ENCODE data around the gene MAPRE2.
"Not testable (repeated sequence)": the region's sequence is repeated elsewhere in the genome, so short reads cannot be mapped to it uniquely, and the experiment has no call there.

The MAPRE2 gene

DNA sequence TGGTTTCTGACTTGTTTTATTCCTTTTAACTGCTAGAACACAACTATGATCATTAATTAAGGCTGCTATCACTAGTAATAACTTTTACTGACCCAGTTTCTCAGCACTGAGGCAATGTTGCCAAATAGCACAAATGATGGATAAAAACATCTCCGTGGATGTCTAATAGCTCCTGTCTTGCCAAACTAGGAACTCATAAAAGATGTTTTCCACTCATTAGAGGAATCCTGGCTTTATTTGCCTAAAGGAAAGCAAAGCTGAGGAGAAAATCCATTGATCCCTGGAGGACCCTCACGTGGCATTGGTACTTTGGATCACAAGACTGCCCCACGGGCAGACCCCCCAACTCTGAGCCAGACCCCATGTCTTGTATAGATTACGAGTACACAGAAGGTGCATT, 103.5 kb downstream of the MAPRE2 start:
- no peak for DNase-seq

DNA sequence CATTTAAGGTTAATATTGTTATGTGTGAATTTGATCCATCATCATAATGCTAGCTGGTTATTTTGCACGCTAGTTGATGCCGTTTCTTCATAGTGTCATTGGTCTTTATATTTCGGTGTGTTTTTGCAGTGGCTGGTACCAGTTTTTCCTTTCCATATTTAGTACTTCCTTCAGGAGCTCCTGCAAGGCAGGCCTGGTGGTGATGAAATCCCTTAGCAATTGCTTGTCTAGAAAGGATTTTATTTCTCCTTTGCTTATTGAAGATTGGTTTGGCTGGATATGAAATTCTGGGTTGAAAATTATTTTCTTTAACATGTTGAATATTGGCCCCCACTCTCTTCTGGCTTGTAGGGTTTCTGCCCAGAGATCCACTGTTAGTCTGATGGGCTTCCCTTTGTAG, 109.0 kb downstream of the MAPRE2 start:
- not testable (repeated sequence) for DNase-seq

DNA sequence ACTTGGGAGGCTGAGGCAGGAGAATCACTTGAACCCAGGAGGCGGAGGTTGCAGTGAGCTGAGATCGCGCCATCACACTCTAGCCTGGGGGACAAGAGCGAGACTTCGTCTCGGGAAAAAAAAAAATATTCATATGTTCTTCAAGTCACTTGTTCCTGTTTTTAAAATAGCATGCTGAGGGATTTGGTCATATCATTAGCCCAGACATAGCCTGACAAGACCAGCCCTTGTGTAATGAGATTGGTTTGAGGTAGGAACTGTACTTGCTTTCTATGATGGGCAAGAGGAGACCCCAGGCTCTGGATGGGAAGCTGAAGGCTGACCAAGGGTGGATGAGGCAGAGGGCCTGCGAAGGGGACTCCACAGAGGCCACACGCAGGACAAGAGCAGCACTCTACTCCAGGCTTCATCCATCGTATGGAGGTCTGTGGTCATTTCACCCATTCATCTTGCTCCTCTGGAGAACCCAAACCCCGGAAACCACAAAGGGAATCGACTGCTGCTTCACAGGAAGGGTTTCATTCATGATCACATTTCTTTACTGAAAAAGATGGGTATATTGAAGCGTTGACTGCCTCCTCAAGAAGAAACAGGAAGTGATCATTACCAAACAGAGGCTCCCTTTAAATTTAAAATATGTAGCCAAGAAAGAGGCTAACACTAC, 112.5 kb downstream of the MAPRE2 start:
- no peak for DNase-seq

DNA sequence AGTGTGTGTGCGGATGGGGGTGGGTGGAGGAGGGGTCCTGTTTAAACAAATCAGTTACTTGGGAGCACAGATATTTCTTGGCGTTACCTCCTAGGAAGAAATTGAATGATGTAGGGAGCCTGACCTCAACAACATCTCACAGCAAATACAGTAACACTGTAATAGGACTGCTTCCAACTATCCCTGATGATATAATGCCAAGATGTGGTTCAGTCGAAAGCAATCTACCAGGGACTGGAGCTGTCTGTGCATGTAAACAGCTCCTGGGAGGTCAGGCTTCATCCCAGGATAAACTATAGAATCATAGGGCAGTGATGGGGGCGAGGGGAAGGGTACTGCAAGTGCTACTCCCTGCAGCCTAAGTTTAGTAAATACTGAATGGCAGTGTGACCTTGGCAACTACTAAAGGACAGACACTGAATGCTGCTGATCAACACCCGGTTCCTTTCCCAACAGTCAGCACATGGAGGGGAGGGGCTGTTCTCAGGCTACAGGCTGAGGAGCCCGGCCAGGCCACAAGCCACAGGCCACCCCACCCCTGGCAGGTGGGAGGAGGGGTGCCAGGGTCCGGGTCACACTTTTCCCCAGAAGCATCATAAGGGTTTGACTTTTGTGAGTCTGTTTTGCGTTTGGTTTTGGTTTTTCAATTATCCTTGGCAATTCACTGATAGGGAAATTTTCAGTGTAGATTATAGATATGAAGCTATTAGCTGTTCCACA, 114.3 kb downstream of the MAPRE2 start:
- peak in 4 of 51 donors; percentile 16 to 29 (median 24) for DNase-seq

DNA sequence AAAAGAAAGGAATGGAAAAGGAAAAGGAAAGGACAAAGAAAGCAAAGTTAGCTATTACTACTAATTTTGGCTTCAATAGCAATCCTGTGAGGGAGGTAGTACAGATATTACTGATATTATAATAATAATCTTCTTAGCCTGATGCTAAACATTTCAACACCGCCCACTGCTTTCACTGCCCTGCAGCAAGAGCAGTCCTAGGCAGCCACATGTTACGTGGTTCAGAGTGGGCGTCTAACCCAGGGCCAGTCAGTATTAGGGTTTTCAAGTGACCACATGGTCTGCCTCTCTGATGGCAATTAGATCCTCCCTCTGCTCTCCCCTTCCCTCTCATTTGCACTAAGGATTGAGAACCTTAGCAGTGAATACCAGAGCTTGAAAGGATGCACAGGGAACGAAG, 116.0 kb downstream of the MAPRE2 start:
- no peak for DNase-seq

DNA sequence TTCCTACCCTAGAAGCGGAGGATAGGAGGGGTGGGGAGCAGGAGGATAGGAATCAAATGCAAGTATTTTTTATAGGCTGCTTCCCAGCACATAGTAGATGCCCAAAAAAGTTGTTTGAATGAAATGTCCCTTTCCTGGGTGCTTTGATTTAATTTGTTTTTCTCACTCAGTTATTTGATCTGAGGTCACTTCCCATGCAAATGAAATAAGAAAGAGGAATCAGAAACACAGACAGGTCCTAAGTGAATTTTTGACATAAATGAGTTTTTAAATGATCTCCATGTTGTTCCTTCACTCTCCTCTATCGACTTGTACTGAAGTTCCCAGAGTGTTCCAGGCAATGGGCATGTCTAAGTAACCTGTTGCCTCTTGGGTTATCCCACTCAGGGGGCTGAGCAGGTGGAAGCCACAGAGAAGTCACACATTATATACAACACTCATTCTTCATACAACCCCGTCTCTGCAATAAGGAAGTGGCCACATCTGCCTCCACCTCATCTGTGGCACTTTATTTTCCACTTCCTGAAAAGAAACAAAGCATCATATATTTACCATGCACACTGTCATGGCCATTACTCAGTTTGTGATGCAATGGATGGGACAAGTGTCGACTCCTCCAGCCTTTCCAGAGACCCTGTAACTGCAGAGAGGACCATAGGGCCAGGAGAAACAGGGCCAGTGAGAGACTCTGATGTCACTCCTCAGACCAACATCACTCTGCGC, 117.7 kb downstream of the MAPRE2 start:
- no peak for DNase-seq

DNA sequence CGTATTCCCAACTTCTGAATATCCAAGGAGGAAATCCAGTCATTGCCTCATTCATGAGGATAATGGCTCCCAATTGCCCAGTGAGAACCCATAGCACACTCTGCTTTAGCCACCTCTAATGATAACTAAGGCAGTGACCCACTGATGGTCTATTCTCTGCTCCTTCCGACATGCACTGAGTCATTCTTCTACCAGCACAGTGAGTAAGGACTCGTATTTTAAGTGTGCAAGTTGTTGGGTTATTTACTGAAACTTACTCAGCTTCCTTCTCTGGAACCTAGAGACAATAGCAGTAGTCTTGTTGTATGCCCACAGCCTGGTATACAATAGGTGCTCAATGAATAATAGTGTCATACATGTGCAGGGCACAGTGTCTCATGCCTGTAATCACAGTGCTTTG, 118.6 kb downstream of the MAPRE2 start:
- no peak for DNase-seq

DNA sequence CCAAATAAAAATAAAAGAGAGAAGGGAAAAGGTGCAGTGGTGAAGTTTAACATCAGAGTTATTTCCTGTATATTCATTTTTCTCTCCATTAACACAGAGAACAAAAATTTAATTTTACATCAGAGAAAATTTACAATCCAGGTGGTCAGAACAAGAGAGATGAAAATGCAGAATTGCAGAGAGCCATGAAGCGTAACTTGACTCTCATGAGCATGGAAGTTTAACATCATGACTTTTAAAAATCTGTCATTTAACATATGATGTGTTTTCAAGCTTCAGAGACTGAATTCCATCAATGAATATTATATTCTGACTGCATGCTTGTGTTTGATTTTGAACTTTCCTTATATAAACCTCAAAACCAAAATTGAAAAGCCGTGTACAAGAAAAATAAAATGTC, 120.3 kb downstream of the MAPRE2 start:
- no peak for DNase-seq

DNA sequence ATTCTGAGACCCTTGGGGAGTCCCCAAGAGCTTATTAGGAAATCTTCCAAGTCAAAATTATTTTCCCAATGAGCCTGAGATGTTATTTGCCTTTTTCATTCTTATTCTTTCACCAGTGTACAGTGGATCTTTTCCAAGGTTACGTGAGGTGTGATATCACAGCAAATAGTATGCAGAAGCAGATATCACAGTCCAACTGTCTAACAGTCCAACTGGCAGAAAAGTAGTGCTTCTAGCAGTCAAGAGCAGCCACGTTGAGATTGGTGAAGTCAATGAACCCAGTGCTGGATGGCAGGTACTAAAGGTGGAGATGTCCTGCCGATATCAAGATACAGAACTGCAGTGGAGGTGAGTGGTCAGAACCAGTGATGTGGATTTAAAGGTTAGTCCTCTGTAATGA, 120.7 kb downstream of the MAPRE2 start:
- no peak for DNase-seq

DNA sequence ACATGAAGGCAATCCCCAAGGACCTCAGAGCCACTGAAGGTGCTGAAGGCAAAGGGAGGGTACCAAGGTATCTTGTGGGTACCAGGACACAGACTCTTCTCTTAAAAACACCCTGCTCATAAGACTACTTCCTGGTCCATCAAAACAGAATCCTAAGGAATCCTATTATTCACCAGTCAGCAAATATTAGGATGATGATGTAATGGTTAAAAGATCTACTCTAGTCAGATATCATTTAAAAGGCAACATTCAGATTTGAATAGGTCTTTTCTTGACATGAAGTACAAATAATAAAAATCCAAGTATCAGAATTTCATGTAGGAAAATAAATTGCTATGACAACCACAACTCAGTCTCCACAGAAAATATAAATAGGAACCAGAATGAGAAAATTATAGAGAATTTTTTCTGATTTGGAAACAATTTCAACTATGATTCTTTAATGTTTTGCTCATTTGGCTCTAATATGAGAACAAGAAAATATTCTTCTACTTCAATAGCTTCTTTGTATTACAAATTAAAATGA, 121.9 kb downstream of the MAPRE2 start:
- no peak for DNase-seq

DNA sequence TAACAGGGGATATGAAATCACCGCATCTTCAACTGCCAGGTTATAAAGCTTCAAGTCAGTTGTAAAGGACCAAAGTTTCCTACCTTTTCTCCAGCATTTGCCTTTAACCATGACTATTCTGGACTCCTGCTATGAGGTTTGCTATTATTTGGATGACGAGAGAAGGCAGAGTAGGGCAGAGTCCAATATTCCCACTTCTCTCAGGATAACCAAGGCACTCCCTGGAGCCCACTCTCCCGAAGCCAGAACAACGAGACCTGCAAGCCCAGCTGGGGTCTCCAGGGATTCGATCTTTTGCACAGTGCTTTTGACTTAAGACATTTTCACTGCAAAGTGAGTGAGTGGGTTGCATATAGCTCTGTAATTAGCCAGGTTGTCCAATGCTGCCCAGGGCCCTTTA, 122.5 kb downstream of the MAPRE2 start:
- DNase-seq, result no peak

DNA sequence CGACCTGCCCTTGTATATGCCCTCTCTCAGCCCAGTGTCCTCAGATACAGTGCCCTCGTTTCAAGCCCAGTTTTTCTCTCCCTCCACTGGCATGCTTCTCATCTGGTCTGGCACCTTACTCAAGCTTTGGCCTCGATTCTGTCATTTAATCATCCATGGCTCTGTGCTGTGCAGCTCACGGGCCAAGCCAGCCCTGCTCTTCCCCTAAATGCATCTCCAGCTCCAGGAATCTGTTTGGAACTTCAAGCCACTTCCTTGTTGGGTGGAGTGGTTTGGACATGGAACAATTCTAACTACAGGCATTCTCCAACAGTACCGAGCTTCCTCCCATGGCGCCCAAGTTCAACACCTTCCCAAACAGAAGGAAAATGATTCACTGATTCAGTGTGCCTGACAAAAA, 122.9 kb downstream of the MAPRE2 start:
- no peak for DNase-seq

DNA sequence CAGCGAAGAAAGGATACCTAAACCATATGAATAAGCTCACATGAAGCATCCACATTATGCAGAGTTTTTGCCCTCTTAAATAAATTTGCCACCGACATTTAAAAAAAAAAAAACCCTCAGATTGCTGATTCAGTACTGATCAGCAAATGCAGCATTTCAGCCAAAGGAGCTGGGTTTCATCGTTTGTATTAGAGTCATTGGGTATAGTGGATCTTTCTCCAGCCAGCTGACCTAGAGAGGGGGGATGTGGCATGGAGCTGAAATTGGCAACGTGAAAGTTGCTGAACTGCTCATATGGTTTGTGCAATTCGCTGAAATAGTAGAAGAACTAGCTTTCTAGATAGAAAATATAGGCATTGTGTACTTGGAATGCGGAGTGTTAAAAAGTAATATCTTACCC, 126.1 kb downstream of the MAPRE2 start:
- DNase-seq, result no peak

DNA sequence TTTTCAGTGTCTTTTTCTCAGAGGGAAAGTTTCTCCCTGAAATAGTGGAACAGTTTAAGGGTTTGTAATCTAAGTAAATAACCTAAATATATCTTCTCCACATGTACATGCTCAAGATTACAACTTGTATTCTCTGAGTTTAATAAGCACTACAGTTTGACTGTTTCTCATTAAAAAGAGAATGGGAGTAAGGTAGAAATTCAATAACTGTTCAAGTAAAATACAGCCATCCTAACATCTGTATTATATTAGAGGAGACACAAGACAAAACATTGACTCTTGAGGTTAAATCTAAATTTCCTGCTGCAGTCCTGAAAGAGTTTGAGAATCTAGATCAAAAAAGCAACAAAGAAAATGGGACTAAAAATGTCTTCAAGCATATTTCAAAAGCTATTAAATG, 126.6 kb downstream of the MAPRE2 start:
- DNase-seq, result no peak

DNA sequence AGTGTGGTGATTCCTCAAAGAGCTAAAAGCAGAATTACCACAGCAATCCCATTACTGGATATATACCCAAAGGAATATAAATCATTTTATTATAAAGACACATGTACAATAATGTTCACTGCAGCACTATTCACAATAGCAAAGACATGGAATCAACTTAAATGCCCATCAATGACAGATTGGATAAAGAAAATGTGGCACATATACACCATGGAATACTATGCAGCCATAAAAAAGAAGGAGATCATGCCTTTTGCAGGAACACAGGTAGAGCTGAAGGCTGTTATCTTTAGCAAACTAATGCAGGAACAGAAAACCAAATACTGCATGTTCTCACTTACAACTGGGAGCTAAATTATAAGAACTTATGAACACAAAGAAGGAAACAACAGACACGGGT, 129.1 kb downstream of the MAPRE2 start:
- not testable (repeated sequence) for DNase-seq

DNA sequence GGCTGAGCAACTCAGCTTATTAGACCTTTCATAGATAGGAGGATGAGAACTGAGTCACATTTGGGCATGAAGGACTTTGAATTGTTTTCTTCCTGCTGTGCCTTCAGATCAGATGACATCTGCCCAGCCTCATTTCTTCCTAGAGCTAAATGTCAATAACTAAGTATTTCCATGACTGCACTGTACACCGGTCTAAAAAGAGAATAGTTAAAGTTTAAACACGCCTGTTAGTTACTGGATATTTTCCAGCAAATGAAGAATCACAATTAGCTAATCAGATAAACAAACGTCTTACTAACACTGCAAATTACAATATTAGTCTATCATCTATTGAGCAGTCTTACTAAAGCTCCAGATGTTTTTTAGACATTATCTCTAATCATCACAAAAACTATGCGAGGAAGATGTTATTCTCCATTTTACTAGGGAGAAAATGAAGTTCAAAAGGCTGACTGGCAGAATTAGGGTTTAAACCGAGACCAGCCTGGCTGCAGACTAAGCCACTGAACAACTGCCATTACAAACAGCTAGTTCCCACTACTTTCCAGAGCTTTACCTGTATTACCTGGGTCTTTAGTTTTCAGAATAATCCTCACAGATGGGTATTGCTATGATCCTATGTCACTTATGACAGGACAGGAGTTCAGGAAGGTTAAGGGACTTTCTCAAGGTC, 130.2 kb downstream of the MAPRE2 start:
- no peak for DNase-seq

DNA sequence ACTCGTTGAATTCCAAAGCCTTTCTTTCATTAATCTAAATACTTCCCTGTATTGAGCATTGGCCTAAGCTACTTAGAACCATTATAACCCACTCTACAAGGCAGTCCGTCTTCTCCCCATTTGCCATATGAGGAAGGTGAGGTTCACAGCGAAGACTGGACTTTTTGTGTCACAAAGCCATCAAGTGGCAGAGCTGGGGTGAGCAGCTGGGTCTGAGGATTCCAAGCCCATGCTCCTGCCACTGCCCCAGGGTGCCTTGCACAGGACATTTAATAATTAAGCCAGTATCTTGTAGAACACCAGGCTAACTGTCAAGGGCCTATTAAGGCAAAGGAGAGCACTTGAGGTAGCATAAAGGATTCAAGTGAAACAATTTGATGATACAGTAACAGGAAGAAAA, 130.8 kb downstream of the MAPRE2 start:
- no peak for DNase-seq

DNA sequence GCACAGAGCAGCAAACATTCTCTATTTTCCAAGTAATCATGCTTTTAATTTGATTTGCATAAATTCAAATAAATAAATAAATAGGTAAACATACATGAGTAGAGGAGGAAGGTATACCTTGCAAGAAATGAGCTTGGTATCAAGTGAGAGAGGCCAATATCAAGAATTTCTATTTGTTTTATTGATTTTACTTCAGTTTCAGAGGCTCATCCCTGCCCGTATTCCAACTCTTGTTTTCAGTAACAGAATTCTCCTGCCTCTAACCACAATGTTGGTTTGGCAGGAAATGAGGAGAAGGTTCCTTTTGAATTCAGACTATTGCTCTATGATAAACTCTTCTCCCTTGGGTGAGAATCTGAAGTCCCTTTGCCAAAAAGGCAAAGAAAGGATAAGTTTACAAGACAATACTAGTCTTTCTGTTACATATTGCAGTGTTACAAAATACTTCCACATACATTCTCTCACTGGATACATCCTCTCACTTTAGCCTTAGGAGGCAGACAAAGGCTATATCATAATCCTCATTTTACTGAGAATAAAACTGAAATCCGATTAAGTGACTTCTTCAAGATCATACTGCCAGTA, 131.3 kb downstream of the MAPRE2 start:
- DNase-seq, result no peak

DNA sequence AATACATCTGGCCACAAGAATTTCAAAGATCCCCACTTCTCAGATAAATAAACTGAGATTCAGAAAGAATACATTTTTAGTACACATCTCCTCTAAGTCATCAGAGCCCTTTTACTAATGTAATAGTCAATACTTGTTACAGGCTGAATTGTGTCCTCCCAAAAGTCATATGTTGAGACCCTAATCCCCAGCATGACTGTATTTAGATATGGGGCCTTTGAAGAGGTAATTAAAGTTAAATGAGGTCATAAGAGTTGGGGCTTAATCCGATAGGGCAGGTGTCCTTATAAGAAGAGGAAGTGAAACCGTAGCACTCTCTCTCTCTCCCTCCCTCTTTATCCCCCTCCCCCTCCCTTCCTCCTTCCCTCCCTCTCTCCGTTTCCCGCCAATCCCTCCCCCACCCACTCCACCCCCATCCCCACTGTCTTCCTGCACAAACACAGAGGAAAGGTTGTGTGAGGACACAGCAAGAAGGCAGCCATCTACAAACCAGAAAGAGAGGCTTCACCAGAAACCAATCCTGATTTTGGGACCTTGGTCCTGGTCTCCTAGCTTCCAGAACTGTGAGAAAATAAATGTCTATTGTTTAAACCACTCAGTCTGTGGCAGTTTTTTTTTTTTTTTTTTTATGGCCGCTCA, 133.0 kb downstream of the MAPRE2 start:
- peak in 4 of 51 donors; percentile 14 to 43 (median 18) for DNase-seq

DNA sequence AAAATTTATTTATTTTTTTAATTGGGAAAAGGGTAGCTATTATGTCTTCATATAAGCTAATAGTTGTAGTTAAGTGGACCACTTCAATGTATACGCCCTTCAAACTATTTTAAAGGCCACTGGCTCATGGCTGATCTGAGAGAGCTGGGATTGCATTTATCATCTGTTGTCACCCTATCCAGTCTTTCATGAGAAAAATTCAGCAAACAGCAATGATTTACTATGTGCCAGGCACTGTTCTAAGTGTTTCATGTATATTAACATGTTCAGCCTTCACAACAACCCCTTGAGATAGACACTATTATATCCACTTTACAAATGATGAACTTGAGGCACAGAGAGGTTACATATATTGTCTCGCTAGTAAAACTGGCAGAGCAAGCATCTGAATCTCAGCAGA, 133.5 kb downstream of the MAPRE2 start:
- DNase-seq, result no peak

DNA sequence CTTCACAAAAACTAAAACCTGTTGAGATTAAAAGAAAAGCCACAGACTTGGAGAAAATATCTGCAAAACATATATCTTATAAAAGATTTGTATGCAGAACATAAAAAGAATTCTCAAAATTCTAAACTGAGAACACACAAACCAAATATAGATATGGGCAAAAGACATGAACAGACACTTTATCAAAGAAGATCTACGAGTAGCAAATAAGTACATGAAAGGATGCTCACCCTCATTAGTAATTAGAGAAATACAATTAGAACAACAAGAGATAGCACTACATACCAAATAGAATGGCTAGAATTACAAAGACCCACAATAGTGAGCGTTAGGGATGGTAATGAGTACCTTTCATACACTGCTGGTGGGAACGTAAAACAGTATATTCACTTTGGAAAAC, 135.7 kb downstream of the MAPRE2 start:
- no peak for DNase-seq

Measured in hypothalamus (tissue), 51 donors.